Anterior cingulate cortex (tissue), 58 donors: ENCODE results near the gene DOCK8.
"Not testable (repeated sequence)": the region's sequence is repeated elsewhere in the genome, so short reads cannot be mapped to it uniquely, and the experiment has no call there.

Experiments used
- DNase-seq, 58 donors: peaks; one replicate each; lab custom pipeline; 2025; lab: John Stamatoyannopoulos, UW

Gene DOCK8

GRCh38 chr9:214648-215493 lies at the start of gene DOCK8:
Gene DOCK8, plus strand, starts transcription at chr9:214865. Its CDS starts 112 bp downstream, at chr9:214977.
- DNase-seq, result peak in 3 of 58 donors; percentile 8 to 16 (median 15)

- DNase-seq, result not testable (repeated sequence)
Measured at GRCh38 chr9:169757-170156, 44.9 kb upstream of the DOCK8 start.

GRCh38 chr9:178140-178825 lies 36.4 kb upstream of the DOCK8 start:
- DNase-seq, result not testable (repeated sequence)

- DNase-seq, result peak in 23 of 58 donors; percentile 0 to 55 (median 13)
Measured at GRCh38 chr9:178970-179383, 35.7 kb upstream of the DOCK8 start, which contains the start of gene ZNG1A. Gene ZNG1A, minus strand, starts transcription at chr9:179056. Its CDS starts 87 bp downstream, at chr9:178969.

- DNase-seq, result not testable (repeated sequence)
Measured at GRCh38 chr9:199601-200000, 15.1 kb upstream of the DOCK8 start.

- DNase-seq, result no peak
Measured at GRCh38 chr9:206481-206880, 8.2 kb upstream of the DOCK8 start.

- DNase-seq, result no peak
Measured at GRCh38 chr9:209143-209758, 5.4 kb upstream of the DOCK8 start.

- DNase-seq, result no peak
Measured at GRCh38 chr9:211036-211435, 3.6 kb upstream of the DOCK8 start.

GRCh38 chr9:211557-211956 lies 3.1 kb upstream of the DOCK8 start:
- no peak for DNase-seq

GRCh38 chr9:212297-212696 lies 2.4 kb upstream of the DOCK8 start:
- DNase-seq, result peak in 2 of 58 donors; percentile 10 to 14

- DNase-seq, result not testable (repeated sequence)
Measured at GRCh38 chr9:213901-214300, 764 bp upstream of the DOCK8 start.

GRCh38 chr9:214351-214647 lies 366 bp upstream of the DOCK8 start:
- no peak for DNase-seq

GRCh38 chr9:215631-216155 lies 1.0 kb downstream of the DOCK8 start:
- DNase-seq, result no peak

GRCh38 chr9:216866-217265 lies 2.2 kb downstream of the DOCK8 start:
- no peak for DNase-seq

- no peak for DNase-seq
Measured at GRCh38 chr9:217950-218349, 3.3 kb downstream of the DOCK8 start.

GRCh38 chr9:219036-219435 lies 4.4 kb downstream of the DOCK8 start:
- not testable (repeated sequence) for DNase-seq

GRCh38 chr9:219670-220365 lies 5.2 kb downstream of the DOCK8 start:
- DNase-seq, result peak in 1 of 58 donors; percentile 3

- no peak for DNase-seq
Measured at GRCh38 chr9:221989-222776, 7.5 kb downstream of the DOCK8 start.

GRCh38 chr9:223152-223551 lies 8.5 kb downstream of the DOCK8 start:
- DNase-seq, result no peak

- no peak for DNase-seq
Measured at GRCh38 chr9:224026-224425, 9.4 kb downstream of the DOCK8 start.
